Neural progenitor cell (in vitro differentiated cells): ENCODE measurements around the gene PHF10.

Source experiments
- CTCF ChIP-seq: fragments of 200-600 bp; sonication (generic); IDR thresholded peaks from 2 replicates; pipeline ENCODE4 v1.5.1; 2017; ENCODE audit warnings: antibody characterized with exemption, mild to moderate bottlenecking
- EZH2 ChIP-seq: fragments of 200-600 bp; sonication (generic); IDR thresholded peaks from 2 replicates; pipeline ENCODE4 v1.6.1; 2017; ENCODE audit warnings: antibody characterized with exemption, mild to moderate bottlenecking, moderate library complexity

- TF ChIP-seq CTCF (no peak), EZH2 (peak; percentile 27)
Measured at GRCh38 chr6:169724494-169725124, at the start of gene PHF10.
